DOHH2 (cell line): ENCODE results near the gene SYNGR1.

Experiments used
- EZH2phosphoT487 ChIP-seq: fragments of 200-600 bp; sonication (generic); IDR thresholded peaks from 2 replicates; pipeline ENCODE4 v1.6.1; 2017; ENCODE audit warnings: borderline replicate concordance, mild to moderate bottlenecking, antibody characterized with exemption, low read length, moderate library complexity, mixed read lengths
- TF ChIP-seq, protein P1 (sequence below): fragments of 200-600 bp; sonication (generic); IDR thresholded peaks from one replicate; pipeline ENCODE4 v1.5.1; 2014; ENCODE audit warnings: antibody characterized with exemption, mild to moderate bottlenecking, low read depth, low read length; ENCODE audit not compliant: poor library complexity, severe bottlenecking

DNA sequence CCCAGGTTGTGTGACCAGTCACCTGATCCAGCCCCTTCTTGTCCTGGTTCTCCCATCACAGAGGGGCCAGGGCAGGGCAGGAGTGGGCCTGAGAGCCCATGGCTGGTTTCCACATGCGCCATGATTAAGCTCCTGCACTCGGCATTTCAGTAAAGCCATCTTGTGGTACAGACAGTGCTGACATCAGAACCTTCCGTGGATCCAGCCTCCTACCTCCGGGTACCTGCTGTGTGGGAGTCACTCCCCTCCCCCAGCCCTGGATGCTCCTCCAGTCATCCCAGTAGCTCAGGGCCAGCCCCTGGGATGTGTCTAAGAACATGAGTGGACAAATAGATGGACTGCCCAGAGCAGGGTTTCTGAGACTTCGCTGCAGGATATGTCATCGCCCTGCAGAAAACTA is 84.9 kb downstream of the SYNGR1 start:
- TF ChIP-seq, protein P1, sequence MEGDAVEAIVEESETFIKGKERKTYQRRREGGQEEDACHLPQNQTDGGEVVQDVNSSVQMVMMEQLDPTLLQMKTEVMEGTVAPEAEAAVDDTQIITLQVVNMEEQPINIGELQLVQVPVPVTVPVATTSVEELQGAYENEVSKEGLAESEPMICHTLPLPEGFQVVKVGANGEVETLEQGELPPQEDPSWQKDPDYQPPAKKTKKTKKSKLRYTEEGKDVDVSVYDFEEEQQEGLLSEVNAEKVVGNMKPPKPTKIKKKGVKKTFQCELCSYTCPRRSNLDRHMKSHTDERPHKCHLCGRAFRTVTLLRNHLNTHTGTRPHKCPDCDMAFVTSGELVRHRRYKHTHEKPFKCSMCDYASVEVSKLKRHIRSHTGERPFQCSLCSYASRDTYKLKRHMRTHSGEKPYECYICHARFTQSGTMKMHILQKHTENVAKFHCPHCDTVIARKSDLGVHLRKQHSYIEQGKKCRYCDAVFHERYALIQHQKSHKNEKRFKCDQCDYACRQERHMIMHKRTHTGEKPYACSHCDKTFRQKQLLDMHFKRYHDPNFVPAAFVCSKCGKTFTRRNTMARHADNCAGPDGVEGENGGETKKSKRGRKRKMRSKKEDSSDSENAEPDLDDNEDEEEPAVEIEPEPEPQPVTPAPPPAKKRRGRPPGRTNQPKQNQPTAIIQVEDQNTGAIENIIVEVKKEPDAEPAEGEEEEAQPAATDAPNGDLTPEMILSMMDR: no peak
- no peak for TF ChIP-seq EZH2phosphoT487
